Natural killer cell (primary cell): ENCODE measurements around the gene JSRP1. TPM values are rescaled to one million over a fixed set of nuclear protein-coding genes. Genes with fewer than 3 reads are reported as not detected.

Experiments used
- ATAC-seq, 3 donors: fragments of 150-1000 bp in 2 of 3; fragments of 200-7000 bp in 1 of 3; cut with Tn5 transposase; 1 replicate in 1 of 3; 2 replicates in 2 of 3; pipeline ENCODE4 v1.10.0; 2021; ENCODE audit warnings: mild to moderate bottlenecking in 2 of 3, moderate library complexity in 2 of 3
- DNase-seq, 2 donors: peaks; one replicate each; pipeline versions ENCODE4 v3.0.0 to v3.0.0-alpha.2; 2013 to 2021; ENCODE audit warnings: mixed read lengths in 1 of 2
- H3K27ac ChIP-seq: one replicate; pipeline ENCODE4 v1.5.1; 2013; ENCODE audit warnings: mild to moderate bottlenecking, low read length
- H3K27me3 ChIP-seq: one replicate; pipeline ENCODE4 v1.6.1; 2013; ENCODE audit warnings: low read length; ENCODE audit not compliant: control insufficient read depth, insufficient read depth
- H3K36me3 ChIP-seq: one replicate; pipeline ENCODE4 v1.6.1; 2013; ENCODE audit warnings: low read length; ENCODE audit not compliant: control insufficient read depth, insufficient read depth
- H3K4me1 ChIP-seq: one replicate; pipeline ENCODE4 v1.6.1; 2013; ENCODE audit warnings: low read length; ENCODE audit not compliant: control insufficient read depth, insufficient read depth
- H3K4me3 ChIP-seq: one replicate; pipeline ENCODE4 v1.5.1; 2013; ENCODE audit warnings: low read length
- H3K9me3 ChIP-seq: one replicate; pipeline ENCODE4 v1.6.1; 2013; ENCODE audit warnings: low read length; ENCODE audit not compliant: control insufficient read depth, insufficient read depth
- H3K27ac Mint-ChIP-seq, 2 donors: one replicate each; pipeline ENCODE4 v1.8.0; 2022; ENCODE audit warnings: mild to moderate bottlenecking in 2 of 2, mixed read lengths in 2 of 2, moderate library complexity in 1 of 2
- H3K27me3 Mint-ChIP-seq, 2 donors: one replicate each; pipeline ENCODE4 v1.8.0; 2022; ENCODE audit warnings: low read depth in 2 of 2, mixed read lengths in 2 of 2
- H3K36me3 Mint-ChIP-seq: one replicate; pipeline ENCODE4 v1.8.0; 2022; ENCODE audit warnings: mixed read lengths
- H3K4me1 Mint-ChIP-seq, 2 donors: one replicate each; pipeline ENCODE4 v1.8.0; 2022; ENCODE audit warnings: mixed read lengths in 2 of 2
- H3K4me3 Mint-ChIP-seq: one replicate; pipeline ENCODE4 v1.8.0; 2022; ENCODE audit warnings: mild to moderate bottlenecking, moderate library complexity, mixed read lengths
- H3K9me3 Mint-ChIP-seq, 2 donors: one replicate each; pipeline ENCODE4 v1.8.0; 2022; ENCODE audit warnings: mixed read lengths in 2 of 2
- WGBS: methylation state at CpG from one replicate; pipeline ENCODE4 v1.1.7; 2013; ENCODE audit warnings: missing lambda C conversion rate; ENCODE audit not compliant: insufficient coverage; 5-methylcytosine and 5-hydroxymethylcytosine counted together
- intact Hi-C: fragments of 100-400 bp; cut with micrococcal nuclease; formaldehyde crosslinking; loops from one replicate; pipeline ENCODE4 v1.14.2; 2022
- total RNA-seq, 4 donors: library from RNA; stranded (reverse); fragments of 120-200 nt in 1 of 4; gene quantifications; one replicate each; pipeline versions ENCODE4 v1.2.3 to v1.2.4, GENCODE V29; 2013 to 2022
- TF ChIP-seq, protein P1 (sequence below): fragments of 200-600 bp; IDR thresholded peaks from one replicate; pipeline ENCODE4 v1.8.0; 2022; ENCODE audit warnings: antibody characterized with exemption

JSRP1 gene
- total RNA-seq, 3 donors from 2014 or later (not counting 1 experiment from before 2014, with no cell fraction given), result 0.82 to 2.0 TPM; not detected in 1

DNA sequence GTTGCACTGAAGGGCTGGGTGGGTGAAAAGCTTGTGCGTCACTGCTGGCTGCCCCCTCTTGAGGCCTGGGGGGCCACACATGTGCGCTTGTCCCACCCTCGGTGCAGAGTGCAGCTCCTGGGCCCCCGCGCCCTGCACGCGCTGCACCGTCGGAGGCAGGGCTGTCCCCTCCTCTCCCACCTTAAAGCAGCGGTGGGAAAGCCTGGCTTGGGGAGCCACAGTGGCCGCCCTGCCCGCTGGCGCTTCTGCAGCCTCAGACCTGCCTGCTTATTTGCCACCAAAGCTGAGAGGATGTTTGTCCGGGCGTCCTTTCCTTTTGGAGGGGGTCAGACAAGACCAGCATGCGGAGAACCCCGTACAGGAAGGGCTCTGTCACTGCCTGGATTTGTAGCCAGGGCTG, 46.8 kb downstream of the JSRP1 start:
- peaks cover 48% of the 10 kb centered on the region for H3K36me3 ChIP-seq
- no peak for DNase-seq
- Mint-ChIP-seq H3K27ac (no peak overlapping the region), H3K9me3 (no peaks in the 10 kb centered on the region), H3K4me1 (peaks cover 0 to 6% of the 10 kb centered on the region in 2 donors), H3K4me3 (no peak overlapping the region), H3K27me3 (no peaks in the 10 kb centered on the region), H3K36me3 (no peaks in the 10 kb centered on the region)
- TF ChIP-seq, protein P1, sequence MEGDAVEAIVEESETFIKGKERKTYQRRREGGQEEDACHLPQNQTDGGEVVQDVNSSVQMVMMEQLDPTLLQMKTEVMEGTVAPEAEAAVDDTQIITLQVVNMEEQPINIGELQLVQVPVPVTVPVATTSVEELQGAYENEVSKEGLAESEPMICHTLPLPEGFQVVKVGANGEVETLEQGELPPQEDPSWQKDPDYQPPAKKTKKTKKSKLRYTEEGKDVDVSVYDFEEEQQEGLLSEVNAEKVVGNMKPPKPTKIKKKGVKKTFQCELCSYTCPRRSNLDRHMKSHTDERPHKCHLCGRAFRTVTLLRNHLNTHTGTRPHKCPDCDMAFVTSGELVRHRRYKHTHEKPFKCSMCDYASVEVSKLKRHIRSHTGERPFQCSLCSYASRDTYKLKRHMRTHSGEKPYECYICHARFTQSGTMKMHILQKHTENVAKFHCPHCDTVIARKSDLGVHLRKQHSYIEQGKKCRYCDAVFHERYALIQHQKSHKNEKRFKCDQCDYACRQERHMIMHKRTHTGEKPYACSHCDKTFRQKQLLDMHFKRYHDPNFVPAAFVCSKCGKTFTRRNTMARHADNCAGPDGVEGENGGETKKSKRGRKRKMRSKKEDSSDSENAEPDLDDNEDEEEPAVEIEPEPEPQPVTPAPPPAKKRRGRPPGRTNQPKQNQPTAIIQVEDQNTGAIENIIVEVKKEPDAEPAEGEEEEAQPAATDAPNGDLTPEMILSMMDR, result no peak
- H3K27me3 ChIP-seq, result no peaks in the 10 kb centered on the region
- no peak for ATAC-seq
- no peak overlapping the region for H3K4me3 ChIP-seq
- intact Hi-C loops, result no loop called here
- H3K27ac ChIP-seq, result no peak overlapping the region
- peaks cover 3% of the 10 kb centered on the region for H3K4me1 ChIP-seq
- 97% methylated on average over 17 of the region's 17 CpGs for WGBS
- no peaks in the 10 kb centered on the region for H3K9me3 ChIP-seq

DNA sequence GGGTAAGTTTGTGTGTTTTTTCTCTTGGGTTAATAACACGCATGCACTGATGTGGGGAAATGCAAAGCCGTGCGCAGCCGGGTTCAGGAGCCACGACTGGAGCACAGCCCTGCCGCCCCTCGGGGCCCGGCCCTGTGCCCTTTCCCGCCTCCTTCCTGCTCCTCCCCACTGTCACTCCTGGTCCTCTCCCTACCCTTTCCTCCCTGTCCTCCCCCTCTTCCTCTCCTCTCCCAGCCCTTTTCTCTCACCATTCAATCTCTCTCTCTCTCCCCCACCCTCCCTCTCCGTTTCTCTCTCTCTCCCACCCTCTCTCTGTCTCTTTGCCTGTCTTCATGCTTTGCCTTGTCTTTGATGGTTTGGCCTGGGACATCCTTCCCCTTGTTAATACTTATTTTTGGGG, 47.2 kb downstream of the JSRP1 start:
- intact Hi-C loops, result no loop called here
- H3K9me3 Mint-ChIP-seq, result no peaks in the 10 kb centered on the region
- H3K27ac Mint-ChIP-seq, result no peak overlapping the region
- H3K36me3 ChIP-seq, result peaks cover 50% of the 10 kb centered on the region
- no peaks in the 10 kb centered on the region for H3K36me3 Mint-ChIP-seq
- 95% methylated on average over 10 of the region's 10 CpGs for WGBS
- H3K4me1 Mint-ChIP-seq, result peaks cover 0 to 10% of the 10 kb centered on the region in 2 donors
- no peak for ATAC-seq
- no peaks in the 10 kb centered on the region for H3K9me3 ChIP-seq
- H3K27me3 ChIP-seq, result no peaks in the 10 kb centered on the region
- H3K4me3 Mint-ChIP-seq, result no peak overlapping the region
- H3K4me3 ChIP-seq, result no peak overlapping the region
- H3K27me3 Mint-ChIP-seq, result no peaks in the 10 kb centered on the region
- TF ChIP-seq, protein P1, result no peak
- no peak for DNase-seq
- H3K4me1 ChIP-seq, result peaks cover 3% of the 10 kb centered on the region
- no peak overlapping the region for H3K27ac ChIP-seq

DNA sequence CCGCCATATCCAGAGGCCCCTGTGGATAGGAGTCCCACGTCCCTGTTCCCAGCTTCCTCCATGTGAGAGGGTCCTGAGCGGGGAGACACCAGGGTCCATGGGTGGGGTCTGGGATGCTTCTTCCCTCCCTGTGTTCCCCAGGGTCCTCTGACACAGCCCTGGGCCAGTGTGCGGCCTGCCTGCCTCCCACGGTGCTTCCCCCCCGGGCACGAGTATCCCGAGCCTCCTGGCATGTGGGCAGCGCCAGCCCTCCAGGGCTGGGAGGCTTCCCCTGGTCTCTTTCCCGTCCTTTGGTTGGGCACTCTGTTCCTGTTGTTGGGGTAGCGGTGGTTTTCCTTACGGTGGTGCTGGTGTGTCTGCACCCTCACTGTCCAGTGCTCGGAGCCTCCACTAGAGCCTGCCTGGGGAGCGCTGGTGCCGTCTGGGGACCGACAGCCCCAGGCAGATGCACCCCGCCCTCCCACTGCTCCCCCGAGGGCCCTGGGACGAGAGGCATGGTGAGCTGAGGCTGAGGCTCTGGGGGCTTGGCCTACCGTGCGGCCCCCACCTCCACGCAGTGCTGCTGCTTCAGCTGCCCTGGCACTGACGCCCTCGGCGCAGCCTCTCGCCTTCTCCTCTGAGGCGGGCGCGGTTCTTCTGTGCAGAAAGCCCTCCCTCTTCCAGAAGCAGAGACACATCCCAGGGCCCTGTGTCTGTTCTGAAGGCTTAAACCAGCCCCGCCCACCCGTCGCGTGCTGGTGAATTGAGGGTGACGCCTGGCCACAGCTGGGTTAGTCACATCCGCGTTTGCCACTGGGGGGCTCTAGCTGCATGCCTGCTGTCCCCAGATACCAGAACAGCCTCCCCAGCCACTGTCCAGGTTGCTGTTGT, 48.0 kb downstream of the JSRP1 start:
- peak in 1 of 2 donors; percentile 48 for DNase-seq
- peaks cover 0 to 12% of the 10 kb centered on the region in 2 donors for H3K4me1 Mint-ChIP-seq

More for the DNA sequence above, 48.0 kb downstream of the JSRP1 start:
- Mint-ChIP-seq H3K27ac (no peak overlapping the region), H3K36me3 (no peaks in the 10 kb centered on the region), H3K4me3 (no peak overlapping the region), H3K9me3 (no peaks in the 10 kb centered on the region), H3K27me3 (no peaks in the 10 kb centered on the region)
- H3K4me1 ChIP-seq, result peaks cover 3% of the 10 kb centered on the region
- intact Hi-C loops, result no loop called here
- no peak overlapping the region for H3K4me3 ChIP-seq
- TF ChIP-seq, protein P1, result no peak
- ATAC-seq, result peak in 2 of 3 donors; percentile 61 to 77
- 82% methylated on average over 36 of the region's 36 CpGs for WGBS
- no peaks in the 10 kb centered on the region for H3K9me3 ChIP-seq
- H3K36me3 ChIP-seq, result peaks cover 46% of the 10 kb centered on the region
- no peaks in the 10 kb centered on the region for H3K27me3 ChIP-seq
- H3K27ac ChIP-seq, result no peak overlapping the region
